ENCODE measurements around the gene TNFSF11.

GRCh38 chr13:42638101-42638500 is 64.1 kb downstream of the TNFSF11 start:
- no peak for TF ChIP-seq CTCF (conservative IDR thresholded peaks at IDR 0.05; ENCODE audit: low read depth, low read length)
- no peak for TF ChIP-seq CEBPB (IDR thresholded peaks at IDR 0.05; ENCODE audit: low read depth, low read length)
- TF ChIP-seq MXI1 (IDR thresholded peaks at IDR 0.05; ENCODE audit: borderline replicate concordance, low read depth, low read length) = no peak
- no peak for TF ChIP-seq ELK1 (IDR thresholded peaks at IDR 0.05; ENCODE audit: borderline replicate concordance, low read depth, low read length)
- no peak for TF ChIP-seq NFE2L2 (IDR thresholded peaks at IDR 0.05; ENCODE audit: low read depth, low read length)

Data from IMR-90 (cell line).